HepG2 (cell line): ENCODE data around the gene IGDCC3. TPM values are rescaled to one million over a fixed set of nuclear protein-coding genes. Genes with fewer than 3 reads are reported as not detected.
A peak's percentile ranks its signal among the peaks of the same experiment; 100 is the strongest.

Experiments used
- ATF1 ChIP-seq: IDR thresholded peaks from 2 replicates; pipeline ENCODE4 v1.6.1; 2016; ENCODE audit warnings: mild to moderate bottlenecking, control low read depth
- ATF5 ChIP-seq: sonication (generic); formaldehyde crosslinking; IDR thresholded peaks from 2 replicates; pipeline ENCODE4 v1.4.0; 2020; ENCODE audit warnings: mild to moderate bottlenecking, low read depth, missing genetic modification reagents
- BRCA1 ChIP-seq: sonication (generic); formaldehyde crosslinking; IDR thresholded peaks from 2 replicates; pipeline ENCODE4 v1.4.0; 2020; ENCODE audit warnings: missing genetic modification reagents
- DZIP1 ChIP-seq: sonication (generic); formaldehyde crosslinking; IDR thresholded peaks from 2 replicates; pipeline ENCODE4 v1.5.0; 2020; ENCODE audit warnings: mild to moderate bottlenecking, missing genetic modification reagents
- GABPA ChIP-seq, 2 experiments: IDR thresholded peaks; 2 replicates each; pipeline ENCODE4 v1.6.1; 2011 to 2016; ENCODE audit warnings: low read depth in 2 of 2, low read length in 1 of 2, missing biosample characterization in 1 of 2, missing genetic modification characterization in 1 of 2
- HDAC2 ChIP-seq: sonication (generic); formaldehyde crosslinking; IDR thresholded peaks from 2 replicates; pipeline ENCODE4 v1.4.0; 2020; ENCODE audit warnings: missing genetic modification reagents
- HMGXB4 ChIP-seq, 2 experiments: sonication (generic) in 1 of 2; formaldehyde crosslinking in 1 of 2; IDR thresholded peaks; 2 replicates each; pipeline versions ENCODE4 v1.4.0 to v1.6.1; 2018 to 2020; ENCODE audit warnings: missing genetic modification reagents in 2 of 2, borderline replicate concordance in 1 of 2, low read depth in 1 of 2, mild to moderate bottlenecking in 1 of 2, missing biosample characterization in 1 of 2
- HNF1B ChIP-seq: sonication (generic); formaldehyde crosslinking; IDR thresholded peaks from 2 replicates; pipeline ENCODE4 v1.5.1; 2020; ENCODE audit warnings: mild to moderate bottlenecking, moderate library complexity, missing genetic modification reagents
- NKX3-1 ChIP-seq: sonication (generic); formaldehyde crosslinking; IDR thresholded peaks from 2 replicates; pipeline ENCODE4 v1.5.0; 2020; ENCODE audit warnings: missing genetic modification reagents
- REL ChIP-seq: sonication (generic); formaldehyde crosslinking; conservative IDR thresholded peaks from 2 replicates; pipeline ENCODE4 v1.8.0; 2022; ENCODE audit warnings: mild to moderate bottlenecking, missing genetic modification reagents, moderate library complexity
- RFXANK ChIP-seq: IDR thresholded peaks from 2 replicates; pipeline ENCODE4 v1.6.1; 2016
- ZFP90 ChIP-seq: sonication (generic); formaldehyde crosslinking; IDR thresholded peaks from 2 replicates; pipeline ENCODE4 v1.8.0; 2022; ENCODE audit warnings: missing genetic modification reagents, mild to moderate bottlenecking, inconsistent platforms, borderline replicate concordance
- ZFYVE20 ChIP-seq: sonication (generic); formaldehyde crosslinking; IDR thresholded peaks from 2 replicates; pipeline ENCODE4 v1.8.0; 2023; ENCODE audit warnings: low read depth, mild to moderate bottlenecking, moderate library complexity, missing genetic modification reagents, borderline replicate concordance
- ZMYM4 ChIP-seq: sonication (generic); formaldehyde crosslinking; IDR thresholded peaks from 2 replicates; pipeline ENCODE4 v1.8.1; 2023; ENCODE audit warnings: mild to moderate bottlenecking, missing genetic modification reagents
- ZNF10 ChIP-seq: sonication (generic); formaldehyde crosslinking; IDR thresholded peaks from 2 replicates; pipeline ENCODE4 v1.4.0; 2020; ENCODE audit warnings: mild to moderate bottlenecking, low read depth, missing genetic modification reagents, borderline replicate concordance
- ZNF362 ChIP-seq: sonication (generic); formaldehyde crosslinking; IDR thresholded peaks from 2 replicates; pipeline ENCODE4 v1.4.0; 2020; ENCODE audit warnings: missing genetic modification reagents, mild to moderate bottlenecking, borderline replicate concordance
- ZNF691 ChIP-seq: sonication (generic); formaldehyde crosslinking; IDR thresholded peaks from 2 replicates; pipeline ENCODE4 v1.4.0; 2020; ENCODE audit warnings: missing genetic modification reagents, low read depth, mild to moderate bottlenecking, borderline replicate concordance
- ZNF720 ChIP-seq: sonication (generic); formaldehyde crosslinking; IDR thresholded peaks from 2 replicates; pipeline ENCODE4 v1.4.0; 2020; ENCODE audit warnings: missing genetic modification reagents
- polyA plus RNA-seq, 8 experiments: library from polyadenylated mRNA; depleted of rRNA in 3 of 8; stranded (reverse) in 7 of 8; unstranded in 1 of 8; fragments of >200 nt; fragmentation: Illumina TruSeq in 4 of 8; extraction: Trizol in 4 of 8; gene quantifications; 2 replicates each; pipeline versions ENCODE4 v1.2.1 to v1.2.3, GENCODE V29; 2011 to 2016; ENCODE audit warnings: low read depth in 4 of 8, missing spikeins in 1 of 8, mixed read lengths in 1 of 8; ENCODE audit not compliant: insufficient read depth in 1 of 8
- total RNA-seq, 5 experiments: library from RNA; depleted of rRNA; stranded (reverse); fragments of >200 nt; fragmentation: Illumina TruSeq; extraction: Trizol; gene quantifications; 2 replicates each; pipeline ENCODE4 v1.2.3, GENCODE V29; 2016; ENCODE audit warnings: low read depth in 1 of 5

Gene IGDCC3
- total and polyA plus RNA-seq, 2 of the 13 experiments (the other 11 are each of a cell fraction or from before 2014, with no cell fraction given) = 30.1 to 51.8 TPM

- TF ChIP-seq ATF5 (CRISPR knock-in tag) = no peak
- TF ChIP-seq REL = no peak
- no peak for TF ChIP-seq GABPA (IDR thresholded peaks at IDR 0.05; ENCODE audit: low read depth, low read length)
- TF ChIP-seq GABPA (CRISPR knock-in tag; IDR thresholded peaks at IDR 0.05; ENCODE audit: low read depth) = peak; percentile 55
- peak; percentile 75 to 80; a peak in 3 of 4 replicates for TF ChIP-seq HMGXB4 (CRISPR knock-in tag; IDR thresholded peaks at IDR 0.05; ENCODE audit: borderline replicate concordance in 1 of 2, low read depth in 1 of 2)
- peak; percentile 75; the same call in 1 of the 2 replicates for TF ChIP-seq ATF1 (CRISPR knock-in tag)
- peak; percentile 52; the same call in 1 of the 2 replicates for TF ChIP-seq ZMYM4 (CRISPR knock-in tag)
- TF ChIP-seq ZFYVE20 (CRISPR knock-in tag) = no peak
- peak; percentile 67 for TF ChIP-seq NKX3-1 (CRISPR knock-in tag)
- TF ChIP-seq HDAC2 (CRISPR knock-in tag) = 0 out of 2 replicates have a peak, but pooled peaks have one; percentile 13
- TF ChIP-seq ZNF362 (CRISPR knock-in tag) = peak; percentile 43; the same call in 1 of the 2 replicates
- peak; percentile 92; the same call in 1 of the 2 replicates for TF ChIP-seq RFXANK (CRISPR knock-in tag)
- peak; percentile 95; the same call in 1 of the 2 replicates for TF ChIP-seq BRCA1 (CRISPR knock-in tag)
- no peak for TF ChIP-seq ZNF720 (CRISPR knock-in tag)
- no peak for TF ChIP-seq DZIP1 (CRISPR knock-in tag)
- TF ChIP-seq ZFP90 (CRISPR knock-in tag) = peak; percentile 19; the same call in 1 of the 2 replicates
- TF ChIP-seq ZNF10 (CRISPR knock-in tag) = no peak
- no peak for TF ChIP-seq ZNF691 (CRISPR knock-in tag)
- TF ChIP-seq HNF1B (CRISPR knock-in tag) = no peak
These were observed 73.2 kb downstream of the IGDCC3 start, which contains the start of gene RNU5B-1 (continued) for GRCh38 chr15:65304381-65305149.
